Activated naive CD4-positive, alpha-beta T cell treated with anti-CD3 and anti-CD28 coated beads, Interleukin-2, amount 50 U/mL, for 72 hours (primary cell): ENCODE data around the gene SLC12A7. TPM values are rescaled to one million over a fixed set of nuclear protein-coding genes. Genes with fewer than 3 reads are reported as not detected.
"Not testable (repeated sequence)": the region's sequence is repeated elsewhere in the genome, so short reads cannot be mapped to it uniquely, and the experiment has no call there.

Source experiments
- ATAC-seq, 2 donors: fragments of 150-1000 bp; cut with Tn5 transposase; 2 replicates each; pipeline ENCODE4 v1.10.0; 2021; ENCODE audit warnings: mild to moderate bottlenecking in 2 of 2, moderate library complexity in 2 of 2
- DNase-seq, 2 donors: peaks; one replicate each; pipeline ENCODE4 v3.0.0; 2021 to 2022; ENCODE audit warnings: low spot score in 2 of 2
- H3K27ac Mint-ChIP-seq, 2 donors: one replicate each; pipeline ENCODE4 v1.8.0; 2022; ENCODE audit warnings: mild to moderate bottlenecking in 2 of 2, mixed read lengths in 2 of 2
- H3K36me3 Mint-ChIP-seq, 2 donors: one replicate each; pipeline ENCODE4 v1.8.0; 2022; ENCODE audit warnings: mixed read lengths in 2 of 2
- H3K9me3 Mint-ChIP-seq, 2 donors: one replicate each; pipeline ENCODE4 v1.8.0; 2022; ENCODE audit warnings: mixed read lengths in 2 of 2
- total RNA-seq, 2 donors: library from RNA; stranded (reverse); gene quantifications; one replicate each; pipeline ENCODE4 v1.2.3, GENCODE V29; 2022

Gene SLC12A7
- total RNA-seq, 2 donors from 2014 or later: 19.5 to 74.7 TPM

GRCh38 chr5:1083823-1084605, 27.8 kb downstream of the SLC12A7 start:
- H3K36me3 Mint-ChIP-seq: no peaks in the 10 kb centered on the region
- DNase-seq (no peak), ATAC-seq (no peak)
- H3K27ac Mint-ChIP-seq: peak overlapping the region in 1 of 2 donors; percentile 72
- no peaks in the 10 kb centered on the region for H3K9me3 Mint-ChIP-seq

DNA sequence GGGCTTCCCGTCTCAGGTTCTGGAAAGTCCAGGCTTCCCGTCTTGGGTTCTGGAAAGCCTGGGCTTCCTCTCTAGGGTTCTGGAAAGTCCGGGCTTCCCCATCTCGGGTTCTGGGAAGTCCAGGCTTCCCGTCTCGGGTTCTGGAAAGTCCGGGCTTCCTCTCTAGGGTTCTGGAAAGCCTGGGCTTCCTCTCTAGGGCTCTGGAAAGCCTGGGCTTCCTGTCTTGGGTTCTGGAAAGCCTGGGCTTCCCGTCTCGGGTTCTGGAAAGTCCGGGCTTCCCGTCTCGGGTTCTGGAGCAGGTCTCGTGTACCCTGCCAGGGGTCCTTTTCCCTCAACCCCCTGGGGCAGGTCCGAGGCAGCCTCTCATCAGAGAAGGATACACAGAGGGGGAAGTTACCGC, 28.8 kb downstream of the SLC12A7 start:
- ATAC-seq, H3K27ac Mint-ChIP-seq, DNase-seq, H3K9me3 Mint-ChIP-seq, H3K36me3 Mint-ChIP-seq: not testable (repeated sequence)

GRCh38 chr5:1081519-1081918, 30.3 kb downstream of the SLC12A7 start:
- ATAC-seq (no peak), DNase-seq (no peak)
- H3K9me3 Mint-ChIP-seq: no peaks in the 10 kb centered on the region
- H3K36me3 Mint-ChIP-seq: no peaks in the 10 kb centered on the region
- peak overlapping the region; percentile 10 to 73 for H3K27ac Mint-ChIP-seq

- Mint-ChIP-seq H3K27ac (peak overlapping the region; percentile 73 to 88), H3K9me3 (no peaks in the 10 kb centered on the region), H3K36me3 (no peaks in the 10 kb centered on the region)
- DNase-seq: no peak
- ATAC-seq: no peak
These were observed 31.4 kb downstream of the SLC12A7 start for GRCh38 chr5:1080432-1080831.

DNA sequence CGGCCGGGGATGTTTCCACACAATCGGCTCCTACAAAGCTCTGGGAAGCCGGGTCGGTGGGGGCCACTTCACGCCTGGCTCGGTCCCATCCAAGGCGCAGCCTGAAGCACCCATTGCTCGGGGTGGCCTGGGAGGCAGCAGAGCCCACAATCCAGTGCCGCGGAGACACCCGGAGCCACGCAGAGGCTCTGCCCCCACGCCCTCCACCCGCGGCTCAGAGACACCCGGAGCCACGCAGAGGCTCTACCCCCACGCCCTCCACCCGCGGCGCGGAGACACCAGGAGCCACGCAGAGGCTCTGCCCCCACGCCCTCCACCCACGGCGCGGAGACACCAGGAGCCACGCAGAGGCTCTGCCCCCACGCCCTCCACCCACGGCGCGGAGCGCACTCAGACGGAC, 31.9 kb downstream of the SLC12A7 start:
- DNase-seq (no peak), ATAC-seq (no peak)
- H3K27ac Mint-ChIP-seq: no peak overlapping the region
- H3K9me3 Mint-ChIP-seq: no peaks in the 10 kb centered on the region
- no peaks in the 10 kb centered on the region for H3K36me3 Mint-ChIP-seq

DNA sequence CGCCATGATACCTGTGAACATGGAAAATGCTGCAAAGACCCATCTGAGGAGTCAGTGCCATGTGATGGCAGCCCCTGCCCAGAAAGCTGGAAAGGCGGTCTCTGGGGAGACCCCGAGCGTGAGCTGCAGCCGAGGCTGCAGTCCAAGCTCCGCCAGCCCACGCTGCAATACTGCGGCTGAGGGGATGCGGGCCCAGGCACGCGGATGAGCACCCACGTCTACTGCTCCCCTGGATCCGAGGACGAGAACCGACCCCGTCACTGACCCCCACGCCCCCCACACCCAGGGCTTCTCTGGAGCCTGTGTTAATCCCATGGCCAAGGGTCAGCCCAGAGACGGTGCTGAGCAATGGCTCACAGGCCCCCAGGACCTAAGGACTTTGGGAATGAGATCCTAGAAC, 32.4 kb downstream of the SLC12A7 start:
- DNase-seq (no peak), ATAC-seq (no peak)
- Mint-ChIP-seq H3K27ac (peak overlapping the region in 1 of 2 donors; percentile 50), H3K36me3 (no peaks in the 10 kb centered on the region), H3K9me3 (no peaks in the 10 kb centered on the region)

GRCh38 chr5:1078851-1079250, 33.0 kb downstream of the SLC12A7 start:
- Mint-ChIP-seq H3K9me3 (no peaks in the 10 kb centered on the region), H3K27ac (peak overlapping the region in 1 of 2 donors; percentile 50), H3K36me3 (no peaks in the 10 kb centered on the region)
- DNase-seq (no peak), ATAC-seq (no peak)

DNA sequence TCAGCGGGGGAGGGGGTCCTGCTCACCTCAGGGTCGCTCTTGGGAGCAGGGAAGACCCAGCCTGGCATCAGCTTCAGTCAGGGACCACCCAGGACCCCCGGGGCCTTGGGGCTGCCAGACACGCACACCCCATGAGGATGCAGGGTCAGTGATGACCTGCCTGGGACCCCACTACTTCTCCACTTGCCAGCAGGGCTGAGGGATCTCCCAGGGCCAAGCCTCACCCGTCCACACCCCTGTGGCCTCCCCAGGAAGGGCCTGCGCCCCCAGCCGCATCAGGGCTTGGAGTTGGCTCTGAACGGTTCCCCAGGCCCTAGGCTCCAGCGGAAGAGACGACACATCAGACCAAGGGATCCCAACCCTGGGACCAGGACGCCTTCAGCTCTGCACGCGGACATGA, 33.7 kb downstream of the SLC12A7 start:
- H3K36me3 Mint-ChIP-seq: no peaks in the 10 kb centered on the region
- no peak for DNase-seq
- no peak overlapping the region for H3K27ac Mint-ChIP-seq
- H3K9me3 Mint-ChIP-seq: no peaks in the 10 kb centered on the region
- no peak for ATAC-seq

- ATAC-seq (no peak), DNase-seq (no peak)
- Mint-ChIP-seq H3K36me3 (no peaks in the 10 kb centered on the region), H3K9me3 (no peaks in the 10 kb centered on the region), H3K27ac (no peak overlapping the region)
These were observed 34.3 kb downstream of the SLC12A7 start for GRCh38 chr5:1077491-1078020.

DNA sequence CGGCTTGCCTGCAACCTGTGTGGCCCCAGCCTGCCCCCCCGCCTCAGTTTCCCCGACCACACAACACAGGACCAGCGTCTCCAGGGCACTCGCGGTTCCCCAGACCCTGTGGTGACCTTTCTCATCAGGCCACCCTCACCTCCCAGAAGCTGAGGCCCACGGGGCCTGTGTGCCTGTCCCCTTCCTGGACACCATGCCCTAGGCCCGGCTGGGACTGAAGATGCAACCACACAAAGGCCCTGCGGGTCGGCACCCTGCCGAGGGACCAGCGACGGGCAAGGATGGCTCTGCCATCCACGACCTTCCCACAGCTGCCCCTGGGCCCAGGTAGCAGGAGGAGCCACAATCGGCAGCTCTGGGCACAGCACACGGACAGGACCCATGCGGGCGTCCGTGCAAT, 34.8 kb downstream of the SLC12A7 start:
- no peak for ATAC-seq
- H3K9me3 Mint-ChIP-seq: no peaks in the 10 kb centered on the region

GRCh38 chr5:1076406-1076805, 35.5 kb downstream of the SLC12A7 start:
- Mint-ChIP-seq H3K27ac (peak overlapping the region; percentile 54 to 68), H3K9me3 (no peaks in the 10 kb centered on the region), H3K36me3 (no peaks in the 10 kb centered on the region)
- DNase-seq: no peak
- ATAC-seq: no peak

More for the DNA sequence above, 34.8 kb downstream of the SLC12A7 start:
- Mint-ChIP-seq H3K27ac (no peak overlapping the region), H3K36me3 (no peaks in the 10 kb centered on the region)
- no peak for DNase-seq

DNA sequence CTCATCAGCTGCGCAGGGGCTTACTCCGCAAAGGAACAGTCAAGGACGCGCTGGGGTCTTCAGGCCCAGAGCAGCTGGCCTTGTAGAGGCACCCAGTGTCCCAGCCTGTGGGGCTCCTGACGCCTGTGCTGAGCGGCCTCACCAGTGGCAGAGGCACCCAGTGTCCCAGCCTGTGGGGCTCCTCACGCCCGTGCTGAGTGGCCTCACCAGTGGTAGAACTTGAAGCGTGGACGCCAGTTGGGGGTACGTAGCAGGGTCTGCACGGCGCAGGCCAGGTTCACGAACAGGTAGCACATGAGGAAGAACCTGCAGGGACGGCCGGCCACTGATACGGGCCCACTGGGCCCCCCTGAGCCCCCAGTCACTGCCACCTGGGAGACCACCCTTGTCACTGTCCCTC, 35.9 kb downstream of the SLC12A7 start:
- Mint-ChIP-seq H3K9me3 (no peaks in the 10 kb centered on the region), H3K27ac (peak overlapping the region in 1 of 2 donors; percentile 54), H3K36me3 (no peaks in the 10 kb centered on the region)
- no peak for DNase-seq
- ATAC-seq: peak in 1 of 2 donors; percentile 7

DNA sequence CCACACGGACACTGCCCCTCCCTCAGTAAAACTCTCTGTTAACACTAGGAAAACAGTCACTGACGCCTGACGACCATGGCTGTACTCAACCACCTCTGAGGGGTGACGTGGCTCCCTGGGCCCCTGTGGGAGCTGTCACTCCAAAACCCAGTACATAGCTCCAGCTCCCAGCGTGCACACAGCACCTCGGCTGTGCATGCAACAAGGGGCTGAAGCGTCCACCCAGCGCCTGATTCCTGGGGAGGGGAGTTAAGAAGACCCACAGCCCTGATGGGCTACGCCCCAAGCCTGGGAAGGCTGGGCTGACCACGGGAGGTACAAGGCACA, 36.3 kb downstream of the SLC12A7 start:
- Mint-ChIP-seq H3K9me3 (no peaks in the 10 kb centered on the region), H3K27ac (peak overlapping the region in 1 of 2 donors; percentile 54), H3K36me3 (no peaks in the 10 kb centered on the region)
- DNase-seq (no peak), ATAC-seq (no peak)

- peak overlapping the region in 1 of 2 donors; percentile 54 for H3K27ac Mint-ChIP-seq
- no peaks in the 10 kb centered on the region for H3K36me3 Mint-ChIP-seq
- no peaks in the 10 kb centered on the region for H3K9me3 Mint-ChIP-seq
- DNase-seq: no peak
- ATAC-seq: peak in 1 of 2 donors; percentile 12
These were observed 36.9 kb downstream of the SLC12A7 start for GRCh38 chr5:1074816-1075554.

- Mint-ChIP-seq H3K9me3 (no peaks in the 10 kb centered on the region), H3K27ac (peak overlapping the region in 1 of 2 donors; percentile 80), H3K36me3 (no peaks in the 10 kb centered on the region)
- no peak for DNase-seq
- no peak for ATAC-seq
These were observed 37.6 kb downstream of the SLC12A7 start for GRCh38 chr5:1074226-1074625.

GRCh38 chr5:1073239-1074102, 38.4 kb downstream of the SLC12A7 start:
- H3K27ac Mint-ChIP-seq: peak overlapping the region in 1 of 2 donors; percentile 80
- ATAC-seq (no peak), DNase-seq (no peak)
- no peaks in the 10 kb centered on the region for H3K9me3 Mint-ChIP-seq
- H3K36me3 Mint-ChIP-seq: no peaks in the 10 kb centered on the region

- ATAC-seq: no peak
- Mint-ChIP-seq H3K36me3 (no peaks in the 10 kb centered on the region), H3K27ac (no peak overlapping the region), H3K9me3 (no peaks in the 10 kb centered on the region)
- no peak for DNase-seq
These were observed 42.2 kb downstream of the SLC12A7 start for GRCh38 chr5:1069720-1070088.
